HUES48 (cell line): ENCODE data around the gene IGFBP7.
A peak's percentile ranks its signal among the peaks of the same experiment; 100 is the strongest.

ENCODE experiments used
- H3K27ac ChIP-seq: one replicate; pipeline ENCODE4 v1.7.0; 2013; ENCODE audit warnings: low read depth, low read length, inconsistent platforms
- H3K27me3 ChIP-seq: 2 replicates; pipeline ENCODE4 v1.6.1; 2013; ENCODE audit warnings: mild to moderate bottlenecking, low read length; ENCODE audit not compliant: control insufficient read depth, insufficient read depth
- H3K36me3 ChIP-seq: 2 replicates; pipeline ENCODE4 v1.6.1; 2013; ENCODE audit warnings: low read length; ENCODE audit not compliant: control insufficient read depth, insufficient read depth
- H3K4me1 ChIP-seq: 2 replicates; pipeline ENCODE4 v1.6.1; 2013; ENCODE audit warnings: mild to moderate bottlenecking, low read length; ENCODE audit not compliant: control insufficient read depth, insufficient read depth
- H3K4me3 ChIP-seq: 2 replicates; pipeline ENCODE4 v1.5.1; 2013; ENCODE audit warnings: mild to moderate bottlenecking, low read depth, low read length
- H3K9ac ChIP-seq: 2 replicates; pipeline ENCODE4 v1.6.1; 2013; ENCODE audit warnings: mild to moderate bottlenecking, low read depth, low read length, moderate library complexity
- H3K9me3 ChIP-seq: 2 replicates; pipeline ENCODE4 v1.6.1; 2013; ENCODE audit warnings: low read length; ENCODE audit not compliant: control insufficient read depth, insufficient read depth

The IGFBP7 gene

GRCh38 chr4:57083090-57083489 is 27.1 kb downstream of the IGFBP7 start:
- Histone ChIP-seq H3K4me3 (no peak overlapping the region), H3K36me3 (no peaks in the 10 kb centered on the region), H3K9ac (no peak overlapping the region), H3K9me3 (no peaks in the 10 kb centered on the region), H3K4me1 (peaks cover 17% of the 10 kb centered on the region), H3K27ac (no peak overlapping the region), H3K27me3 (no peaks in the 10 kb centered on the region)

GRCh38 chr4:57081651-57082621 is 28.2 kb downstream of the IGFBP7 start:
- Histone ChIP-seq H3K9ac (no peak overlapping the region), H3K36me3 (no peaks in the 10 kb centered on the region), H3K4me3 (no peak overlapping the region), H3K4me1 (peaks cover 20% of the 10 kb centered on the region), H3K9me3 (no peaks in the 10 kb centered on the region), H3K27ac (peak overlapping the region; percentile 75), H3K27me3 (no peaks in the 10 kb centered on the region)

- Histone ChIP-seq H3K27ac (peak overlapping the region; percentile 75), H3K27me3 (no peaks in the 10 kb centered on the region), H3K9me3 (no peaks in the 10 kb centered on the region), H3K9ac (no peak overlapping the region), H3K36me3 (no peaks in the 10 kb centered on the region), H3K4me3 (no peak overlapping the region), H3K4me1 (peaks cover 20% of the 10 kb centered on the region)
Measured at GRCh38 chr4:57080781-57081650, 29.2 kb downstream of the IGFBP7 start.

- peaks cover 20% of the 10 kb centered on the region for H3K4me1 ChIP-seq
- H3K27ac ChIP-seq, result peak overlapping the region; percentile 86
- H3K9ac ChIP-seq, result peak overlapping the region; percentile 3; the same call in 1 of the 2 replicates
Measured at GRCh38 chr4:57078685-57079521, 31.3 kb downstream of the IGFBP7 start.

GRCh38 chr4:57077550-57078343 is 32.4 kb downstream of the IGFBP7 start:
- Histone ChIP-seq H3K27ac (peak overlapping the region; percentile 86), H3K27me3 (peaks cover 4% of the 10 kb centered on the region; the same call in 1 of the 2 replicates), H3K4me3 (no peak overlapping the region), H3K4me1 (peaks cover 20% of the 10 kb centered on the region), H3K9me3 (no peaks in the 10 kb centered on the region), H3K9ac (no peak overlapping the region), H3K36me3 (no peaks in the 10 kb centered on the region)

More at GRCh38 chr4:57078685-57079521, 31.3 kb downstream of the IGFBP7 start:
- Histone ChIP-seq H3K36me3 (no peaks in the 10 kb centered on the region), H3K9me3 (no peaks in the 10 kb centered on the region), H3K27me3 (peaks cover 4% of the 10 kb centered on the region; the same call in 1 of the 2 replicates), H3K4me3 (peak overlapping the region; percentile 11; the same call in 1 of the 2 replicates)

GRCh38 chr4:57076646-57077045 is 33.5 kb downstream of the IGFBP7 start:
- Histone ChIP-seq H3K27ac (no peak overlapping the region), H3K9ac (no peak overlapping the region)

GRCh38 chr4:57075367-57075766 is 34.8 kb downstream of the IGFBP7 start:
- H3K4me3 ChIP-seq, result no peak overlapping the region
- no peaks in the 10 kb centered on the region for H3K36me3 ChIP-seq
- peaks cover 4% of the 10 kb centered on the region; the same call in 1 of the 2 replicates for H3K27me3 ChIP-seq
- no peak overlapping the region for H3K9ac ChIP-seq
- H3K4me1 ChIP-seq, result peaks cover 20% of the 10 kb centered on the region
- H3K9me3 ChIP-seq, result no peaks in the 10 kb centered on the region
- H3K27ac ChIP-seq, result no peak overlapping the region

More at GRCh38 chr4:57076646-57077045, 33.5 kb downstream of the IGFBP7 start:
- Histone ChIP-seq H3K27me3 (peaks cover 4% of the 10 kb centered on the region; the same call in 1 of the 2 replicates), H3K4me3 (no peak overlapping the region), H3K9me3 (no peaks in the 10 kb centered on the region), H3K4me1 (peaks cover 20% of the 10 kb centered on the region), H3K36me3 (no peaks in the 10 kb centered on the region)

- peaks cover 19% of the 10 kb centered on the region for H3K4me1 ChIP-seq
- no peak overlapping the region for H3K27ac ChIP-seq
- H3K9me3 ChIP-seq, result no peaks in the 10 kb centered on the region
- no peak overlapping the region for H3K4me3 ChIP-seq
- H3K9ac ChIP-seq, result no peak overlapping the region
- H3K27me3 ChIP-seq, result peaks cover 4% of the 10 kb centered on the region; the same call in 1 of the 2 replicates
- no peaks in the 10 kb centered on the region for H3K36me3 ChIP-seq
Measured at GRCh38 chr4:57074744-57075143, 35.4 kb downstream of the IGFBP7 start.

- Histone ChIP-seq H3K4me1 (peaks cover 7% of the 10 kb centered on the region; the same call in 1 of the 2 replicates), H3K36me3 (no peaks in the 10 kb centered on the region), H3K27me3 (peaks cover 4% of the 10 kb centered on the region; the same call in 1 of the 2 replicates), H3K9me3 (no peaks in the 10 kb centered on the region), H3K27ac (no peak overlapping the region), H3K4me3 (no peak overlapping the region), H3K9ac (no peak overlapping the region)
Measured at GRCh38 chr4:57073559-57073958, 36.6 kb downstream of the IGFBP7 start.
